Thyroid gland (tissue), 4 donors: ENCODE measurements around the gene CSRP2. TPM values are rescaled to one million over a fixed set of nuclear protein-coding genes. Genes with fewer than 3 reads are reported as not detected.

Experiments
- DNase-seq, 2 donors: peaks; one replicate each; pipeline ENCODE4 v3.0.0-alpha.2; 2019
- H3K27ac ChIP-seq, 3 donors: fragments of 200-600 bp; sonication (generic); 1 replicate in 2 of 3; 2 replicates in 1 of 3; pipeline ENCODE4 v1.5.1; 2016 to 2019; ENCODE audit warnings: mild to moderate bottlenecking in 1 of 3, moderate library complexity in 1 of 3
- H3K27me3 ChIP-seq: fragments of 200-600 bp; sonication (generic); one replicate; pipeline ENCODE4 v1.5.1; 2019
- H3K36me3 ChIP-seq, 2 donors: fragments of 200-600 bp; sonication (generic); one replicate each; pipeline ENCODE4 v1.5.1; 2016 to 2019
- H3K4me1 ChIP-seq, 2 donors: fragments of 200-600 bp; sonication (generic); one replicate each; pipeline ENCODE4 v1.5.1; 2017 to 2019
- H3K4me3 ChIP-seq, 3 donors: fragments of 200-600 bp; sonication (generic); replicated peaks in 1 of 3; 1 replicate in 2 of 3; 2 replicates in 1 of 3; pipeline ENCODE4 v1.5.1; 2016; ENCODE audit warnings: mild to moderate bottlenecking in 1 of 3
- H3K9me3 ChIP-seq: fragments of 200-600 bp; sonication (generic); one replicate; pipeline ENCODE4 v1.5.1; 2017
- CTCF ChIP-seq, 6 experiments: fragments of 200-600 bp in 3 of 6; fragments of 450-650 bp in 3 of 6; sonication (generic) in 3 of 6; IDR thresholded peaks; one replicate each; pipeline ENCODE4 v1.5.1; 2016 to 2019; ENCODE audit warnings: antibody characterized with exemption in 6 of 6, mild to moderate bottlenecking in 2 of 6, inconsistent platforms in 1 of 6, moderate library complexity in 1 of 6
- POLR2A ChIP-seq, 2 donors: fragments of 450-650 bp; IDR thresholded peaks; one replicate each; pipeline ENCODE4 v1.6.1; 2017; ENCODE audit warnings: antibody characterized with exemption in 2 of 2, mild to moderate bottlenecking in 2 of 2, moderate library complexity in 1 of 2
- WGBS, 2 donors: methylation state at CpG; one replicate each; pipeline ENCODE4 v1.1.5; 2017; 5-methylcytosine and 5-hydroxymethylcytosine counted together
- intact Hi-C: fragments of 100-400 bp; cut with DNase I; formaldehyde crosslinking; loops from one replicate; pipeline ENCODE4 v1.15.1; 2023
- total RNA-seq, 4 donors: library from RNA; depleted of rRNA; stranded (reverse); fragments of >200 nt; gene quantifications; one replicate each; pipeline ENCODE4 v1.2.3, GENCODE V29; 2016

Gene CSRP2
- total RNA-seq, 4 donors from 2014 or later: 42.1 to 65.1 (median 49.4) TPM

- Histone ChIP-seq H3K4me3 (no peak overlapping the region), H3K27ac (peak overlapping the region in 2 of 3 donors; percentile 36 to 50), H3K27me3 (no peaks in the 10 kb centered on the region), H3K9me3 (no peaks in the 10 kb centered on the region), H3K4me1 (peaks cover 7 to 15% of the 10 kb centered on the region in 2 donors), H3K36me3 (no peaks in the 10 kb centered on the region)
- 37 to 61% methylated on average over 6 of the region's 6 CpGs for WGBS, 2 donors
- TF ChIP-seq CTCF (IDR thresholded peaks at IDR 0.05) (no peak), POLR2A (IDR thresholded peaks at IDR 0.05) (peak in 1 of 2 donors; percentile 9)
- intact Hi-C loops: no loop called here
- peak; percentile 78 to 83 for DNase-seq
Measured at GRCh38 chr12:76883151-76883550, 4.3 kb upstream of the CSRP2 start.

GRCh38 chr12:76882367-76882766, 3.5 kb upstream of the CSRP2 start:
- intact Hi-C loops: no loop called here
- Histone ChIP-seq H3K36me3 (no peaks in the 10 kb centered on the region), H3K4me3 (no peak overlapping the region), H3K27me3 (no peaks in the 10 kb centered on the region), H3K27ac (no peak overlapping the region), H3K4me1 (peaks cover 10 to 15% of the 10 kb centered on the region in 2 donors), H3K9me3 (no peaks in the 10 kb centered on the region)
- WGBS, 2 donors: 91 to 98% methylated on average over 1 of the region's 1 CpG
- TF ChIP-seq POLR2A (IDR thresholded peaks at IDR 0.05) (no peak), CTCF (IDR thresholded peaks at IDR 0.05) (no peak)
- no peak for DNase-seq

GRCh38 chr12:76881142-76881541, 2.3 kb upstream of the CSRP2 start:
- Histone ChIP-seq H3K4me3 (no peak overlapping the region), H3K4me1 (peaks cover 12 to 15% of the 10 kb centered on the region in 2 donors), H3K27me3 (no peaks in the 10 kb centered on the region), H3K9me3 (no peaks in the 10 kb centered on the region), H3K27ac (no peak overlapping the region), H3K36me3 (no peaks in the 10 kb centered on the region)
- intact Hi-C loops: no loop called here
- TF ChIP-seq POLR2A (IDR thresholded peaks at IDR 0.05) (no peak), CTCF (IDR thresholded peaks at IDR 0.05) (no peak)
- DNase-seq: no peak

- H3K4me1 ChIP-seq: peaks cover 12 to 15% of the 10 kb centered on the region in 2 donors
- no peak for DNase-seq
- H3K4me3 ChIP-seq: no peak overlapping the region
- no peak overlapping the region for H3K27ac ChIP-seq
- 96% methylated on average over 7 of the region's 7 CpGs for WGBS, 2 donors
- TF ChIP-seq CTCF (IDR thresholded peaks at IDR 0.05): no peak
- TF ChIP-seq POLR2A (IDR thresholded peaks at IDR 0.05): no peak
- no peaks in the 10 kb centered on the region for H3K9me3 ChIP-seq
- H3K36me3 ChIP-seq: no peaks in the 10 kb centered on the region
- intact Hi-C loops: no loop called here
- no peaks in the 10 kb centered on the region for H3K27me3 ChIP-seq
Measured at GRCh38 chr12:76880519-76881023, 1.8 kb upstream of the CSRP2 start.

GRCh38 chr12:76879710-76880518, 1.1 kb upstream of the CSRP2 start:
- Histone ChIP-seq H3K27ac (peak overlapping the region; percentile 84 to 91 (median 85)), H3K9me3 (no peaks in the 10 kb centered on the region), H3K4me1 (peaks cover 12 to 15% of the 10 kb centered on the region in 2 donors), H3K36me3 (no peaks in the 10 kb centered on the region), H3K4me3 (peak overlapping the region in 1 of 3 donors; percentile 93), H3K27me3 (no peaks in the 10 kb centered on the region)
- intact Hi-C loops: no loop called here
- 70 to 77% methylated on average over 13 of the region's 13 CpGs for WGBS, 2 donors
- peak in 1 of 2 donors; percentile 27 for DNase-seq
- no peak for TF ChIP-seq CTCF (IDR thresholded peaks at IDR 0.05)
- no peak for TF ChIP-seq POLR2A (IDR thresholded peaks at IDR 0.05)
